Measurements from ENCODE around the gene ITGB2.

Gene ITGB2

GRCh38 chr21:44838039-44838895 lies 82.4 kb downstream of the ITGB2 start:
- no peak for TF ChIP-seq CTCF (IDR thresholded peaks at IDR 0.05; ENCODE audit: low read depth, low read length)
- no peak for DNase-seq (ENCODE audit: low read depth, low spot score)
- H3K4me3 ChIP-seq (ENCODE audit: low read depth, low read length) = no peak overlapping the region
- in situ Hi-C loops (cut with HindIII; ENCODE audit: low sequenced_read_pairs) = no loop called here

DNA sequence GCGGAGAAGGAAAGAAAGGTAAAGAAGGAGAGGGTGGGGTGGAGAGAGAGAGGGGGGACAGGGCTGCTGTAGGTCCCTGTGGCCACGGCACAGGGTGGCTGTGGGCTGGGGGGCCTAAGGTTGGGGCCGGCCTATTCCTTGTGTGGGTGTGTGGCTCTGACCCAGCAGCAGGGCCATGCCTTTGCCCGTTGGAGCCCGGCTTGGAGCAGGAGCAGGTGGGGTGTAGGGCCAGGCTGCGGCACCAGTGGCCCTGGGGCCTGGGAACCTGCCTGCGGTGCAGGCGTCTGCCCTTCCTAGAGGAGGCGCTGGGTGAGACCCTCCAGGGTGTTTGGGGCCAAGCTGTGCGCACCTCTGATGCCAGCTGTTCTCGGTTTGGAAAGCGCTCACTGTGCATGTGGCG lies 83.2 kb downstream of the ITGB2 start:
- in situ Hi-C loops (cut with HindIII; ENCODE audit: low sequenced_read_pairs) = no loop called here
- H3K4me3 ChIP-seq (ENCODE audit: low read depth, low read length) = no peak overlapping the region
- TF ChIP-seq CTCF (IDR thresholded peaks at IDR 0.05; ENCODE audit: low read depth, low read length) = no peak
- DNase-seq (ENCODE audit: low read depth, low spot score) = no peak

GRCh38 chr21:44836666-44837471 lies 83.8 kb downstream of the ITGB2 start:
- no peak for DNase-seq (ENCODE audit: low read depth, low spot score)
- in situ Hi-C loops (cut with HindIII; ENCODE audit: low sequenced_read_pairs) = no loop called here
- no peak overlapping the region for H3K4me3 ChIP-seq (ENCODE audit: low read depth, low read length)
- TF ChIP-seq CTCF (IDR thresholded peaks at IDR 0.05; ENCODE audit: low read depth, low read length) = no peak

GRCh38 chr21:44836349-44836665 lies 84.4 kb downstream of the ITGB2 start:
- no peak for DNase-seq (ENCODE audit: low read depth, low spot score)
- in situ Hi-C loops (cut with HindIII; ENCODE audit: low sequenced_read_pairs) = no loop called here
- TF ChIP-seq CTCF (IDR thresholded peaks at IDR 0.05; ENCODE audit: low read depth, low read length) = no peak
- no peak overlapping the region for H3K4me3 ChIP-seq (ENCODE audit: low read depth, low read length)
